K562 (cell line): ENCODE data around the gene TPD52L2. TPM values are rescaled to one million over a fixed set of nuclear protein-coding genes. Genes with fewer than 3 reads are reported as not detected.
A peak's percentile ranks its signal among the peaks of the same experiment; 100 is the strongest.

Experiments used
- ATAC-seq: fragments of 200-7000 bp; cut with Tn5 transposase; 3 replicates; pipeline ENCODE4 v1.9.1; 2020; ENCODE audit warnings: moderate library complexity
- BruUV-seq: library from RNA; stranded (reverse); fragments of 400-500 nt; replicated peaks from 2 replicates; lab custom pipeline; 2021; lab: Mats Ljungman, UMichigan
- CTCF ChIA-PET: fragments of 300-600 bp; formaldehyde crosslinking; extraction: SDS; loops from one replicate; lab custom pipeline; 2021; ENCODE audit warnings: low intra/inter-chr PET ratio; lab: Yijun Ruan, JAX
- POLR2A ChIA-PET: fragments of 300-600, 350-650 bp; sonication (Branson Sonifier 250); formaldehyde crosslinking; extraction: SDS; loops from one replicate; lab custom pipeline; 2021; ENCODE audit warnings: antibody characterized with exemption, inconsistent platforms; lab: Yijun Ruan, JAX
- DNase-seq, 4 experiments: peaks; one replicate each; pipeline versions ENCODE4 v3.0.0 to v3.0.0-alpha.2; 2011 to 2018; ENCODE audit warnings: low spot score in 3 of 4, mixed read lengths in 3 of 4; ENCODE audit errors: extremely low read depth in 1 of 4
- FAIRE-seq: peaks from 2 replicates; lab custom pipeline; 2011; peaks lifted over from hg19 to GRCh38; lab: Jason Lieb, UNC
- H2AFZ ChIP-seq: 2 replicates; pipeline ENCODE4 v1.6.0; 2011; ENCODE audit warnings: low read depth, low read length, control low read depth, inconsistent platforms
- H3K27ac ChIP-seq: fragments of 200-600 bp; 3 replicates; pipeline ENCODE4 v1.8.0; 2011; ENCODE audit warnings: low read depth, mild to moderate bottlenecking, control low read depth, inconsistent platforms, low read length, moderate library complexity, mixed read lengths; ENCODE audit errors: extremely low read depth
- H3K27me3 ChIP-seq, 2 experiments: fragments of 300-600 bp in 1 of 2; 2 replicates in 1 of 2; 3 replicates in 1 of 2; pipeline versions ENCODE4 v1.6.0 to v1.8.0; 2011; ENCODE audit warnings: inconsistent platforms in 2 of 2, low read length in 2 of 2, mild to moderate bottlenecking in 1 of 2, mixed read lengths in 1 of 2, moderate library complexity in 1 of 2; ENCODE audit not compliant: control insufficient read depth in 2 of 2, insufficient read depth in 2 of 2
- H3K36me3 ChIP-seq: fragments of 300-600 bp; 3 replicates; pipeline ENCODE4 v1.8.0; 2011; ENCODE audit warnings: mild to moderate bottlenecking, low read length, inconsistent platforms; ENCODE audit not compliant: control insufficient read depth, insufficient read depth
- H3K4me1 ChIP-seq, 2 experiments: fragments of 200-600 bp in 1 of 2; replicated peaks in 1 of 2; 2 replicates in 1 of 2; 3 replicates in 1 of 2; pipeline versions ENCODE4 v1.5.1 to v1.8.0; 2011; ENCODE audit warnings: inconsistent platforms in 2 of 2, low read length in 2 of 2, mild to moderate bottlenecking in 1 of 2, mixed read lengths in 1 of 2, moderate library complexity in 1 of 2; ENCODE audit not compliant: control insufficient read depth in 2 of 2, insufficient read depth in 2 of 2
- H3K4me2 ChIP-seq: 2 replicates; pipeline ENCODE4 v1.6.1; 2011; ENCODE audit warnings: low read length, control low read depth, inconsistent platforms, mixed read lengths; ENCODE audit not compliant: insufficient read depth
- H3K4me3 ChIP-seq: fragments of 200-600 bp; sonication (generic), shearing (Covaris generic); 2 replicates; pipeline ENCODE4 v1.5.1; 2016; ENCODE audit warnings: control low read depth, inconsistent platforms
- H3K79me2 ChIP-seq: fragments of 200-600 bp; 3 replicates; pipeline ENCODE4 v1.8.0; 2011; ENCODE audit warnings: low read length, inconsistent platforms; ENCODE audit not compliant: control insufficient read depth, insufficient read depth
- H3K9ac ChIP-seq, 2 experiments: 2 replicates each; pipeline versions ENCODE4 v1.6.0 to v1.6.1; 2011; ENCODE audit warnings: low read depth in 2 of 2, low read length in 2 of 2, control low read depth in 1 of 2, inconsistent platforms in 1 of 2, mild to moderate bottlenecking in 1 of 2, mixed read lengths in 1 of 2; ENCODE audit not compliant: insufficient read depth in 1 of 2
- H3K9me1 ChIP-seq: one replicate; pipeline ENCODE4 v1.6.0; 2011; ENCODE audit warnings: inconsistent platforms, mild to moderate bottlenecking, low read length, moderate library complexity; ENCODE audit not compliant: control insufficient read depth, insufficient read depth
- H3K9me3 ChIP-seq: replicated peaks from 2 replicates; pipeline ENCODE4 v1.5.1; 2011; ENCODE audit warnings: low read depth, low read length, inconsistent platforms; ENCODE audit not compliant: control insufficient read depth, insufficient read depth
- H4K20me1 ChIP-seq: replicated peaks from 2 replicates; pipeline ENCODE4 v1.6.1; 2011; ENCODE audit warnings: low read length, inconsistent platforms, mixed read lengths; ENCODE audit not compliant: control insufficient read depth, insufficient read depth
- BRF1 ChIP-seq: IDR thresholded peaks from 3 replicates; pipeline ENCODE4 v1.6.1; 2011; ENCODE audit warnings: borderline replicate concordance, mild to moderate bottlenecking; ENCODE audit not compliant: insufficient read length; ENCODE audit errors: extremely low read depth
- CC2D1A ChIP-seq: fragments of 450-650 bp; IDR thresholded peaks from 2 replicates; pipeline ENCODE4 v1.6.1; 2017; ENCODE audit warnings: mild to moderate bottlenecking
- CREB3L1 ChIP-seq: fragments of 450-650 bp; IDR thresholded peaks from 2 replicates; pipeline ENCODE4 v1.6.1; 2014; ENCODE audit warnings: low read depth, mild to moderate bottlenecking, moderate library complexity, borderline replicate concordance
- DPF2 ChIP-seq: fragments of 450-650 bp; IDR thresholded peaks from 2 replicates; pipeline ENCODE4 v1.6.1; 2016
- ESRRA ChIP-seq: fragments of 450-650 bp; IDR thresholded peaks from 2 replicates; pipeline ENCODE4 v1.6.1; 2014; ENCODE audit warnings: low read depth, mild to moderate bottlenecking, moderate library complexity, borderline replicate concordance
- ESRRB ChIP-seq: fragments of 250-450 bp; sonication (Bioruptor Pico); IDR thresholded peaks from 2 replicates; pipeline ENCODE4 v1.5.0; 2020; ENCODE audit warnings: mild to moderate bottlenecking, moderate library complexity, borderline replicate concordance
- ETS1 ChIP-seq: conservative IDR thresholded peaks from 2 replicates; pipeline ENCODE4 v1.6.1; 2011; ENCODE audit warnings: low read depth, mild to moderate bottlenecking, low read length; ENCODE audit not compliant: control insufficient read depth
- MTA3 ChIP-seq: fragments of 450-650 bp; formaldehyde crosslinking; IDR thresholded peaks from 2 replicates; pipeline ENCODE4 v1.6.1; 2017; ENCODE audit warnings: mild to moderate bottlenecking, borderline replicate concordance
- NRF1 ChIP-seq, 2 experiments: fragments of 450-650 bp; IDR thresholded peaks in 1 of 2; conservative IDR thresholded peaks in 1 of 2; 2 replicates each; pipeline ENCODE4 v1.6.1; 2014; ENCODE audit warnings: mild to moderate bottlenecking in 2 of 2
- PHF21A ChIP-seq: fragments of 450-650 bp; IDR thresholded peaks from 2 replicates; pipeline ENCODE4 v1.6.1; 2017; ENCODE audit warnings: low read depth, borderline replicate concordance
- TAF1 ChIP-seq: IDR thresholded peaks from 2 replicates; pipeline ENCODE4 v1.6.1; 2011; ENCODE audit warnings: mild to moderate bottlenecking, low read length, moderate library complexity; ENCODE audit not compliant: insufficient read depth, control insufficient read depth, severe bottlenecking; ENCODE audit errors: extremely low read depth
- ZEB2 ChIP-seq: fragments of 450-650 bp; IDR thresholded peaks from 2 replicates; pipeline ENCODE4 v1.6.1; 2016
- ZNF263 ChIP-seq: sonication (generic); formaldehyde crosslinking; IDR thresholded peaks from 2 replicates; pipeline ENCODE4 v1.8.0; 2022; ENCODE audit warnings: mild to moderate bottlenecking, missing genetic modification reagents, borderline replicate concordance
- ZNF384 ChIP-seq: IDR thresholded peaks from 2 replicates; pipeline ENCODE4 v1.6.1; 2012; ENCODE audit warnings: low read depth, low read length, improper control_type of control experiment
- ZNF41 ChIP-seq: fragments of 250-450 bp; sonication (Bioruptor Pico); conservative IDR thresholded peaks from 2 replicates; pipeline ENCODE4 v1.4.0; 2020; ENCODE audit warnings: mild to moderate bottlenecking
- ZNF518B ChIP-seq: fragments of 250-450 bp; sonication (Bioruptor Pico); IDR thresholded peaks from 2 replicates; pipeline ENCODE4 v1.5.0; 2021; ENCODE audit warnings: mild to moderate bottlenecking, moderate library complexity
- WGBS: fragments of 100-300 bp; shearing (Covaris generic); methylation state at CpG from one replicate; pipeline ENCODE4 v1.1.6; 2016; ENCODE audit warnings: low coverage, mixed read lengths; ENCODE audit not compliant: insufficient coverage; ENCODE audit errors: missing lambda C conversion rate; 5-methylcytosine and 5-hydroxymethylcytosine counted together
- in situ Hi-C: fragments of 300-500 bp; cut with MboI; formaldehyde crosslinking; loops from 4 replicates; pipeline ENCODE4 v1.15.0; 2018; ENCODE audit warnings: inconsistent platforms, mixed read lengths
- intact Hi-C: fragments of 100-400 bp; cut with micrococcal nuclease; formaldehyde crosslinking; loops from 2 replicates; pipeline ENCODE4 v1.14.2; 2022
- polyA plus RNA-seq, 8 experiments: library from polyadenylated mRNA; depleted of rRNA in 4 of 8; stranded (reverse) in 5 of 8; unstranded in 3 of 8; fragments of >200 nt; fragmentation: Nextera tagmentation in 2 of 8; fragmentation: Illumina TruSeq in 1 of 8; extraction: Ambion mirVana in 2 of 8; extraction: Trizol in 1 of 8; gene quantifications; 2 replicates each; pipeline versions ENCODE4 v1.2.1 to v1.2.3, GENCODE V29; 2011 to 2014; ENCODE audit warnings: inconsistent platforms in 1 of 8, missing spikeins in 1 of 8
- total RNA-seq, 7 experiments: library from RNA; depleted of rRNA in 6 of 7; stranded (reverse); fragments of >200 nt in 6 of 7; fragmentation: Illumina TruSeq in 2 of 7; extraction: Trizol in 2 of 7; gene quantifications; 2 replicates each; pipeline versions ENCODE4 v1.2.1 to v1.2.3, GENCODE V29; 2011 to 2021; ENCODE audit warnings: low replicate concordance in 1 of 7

TPD52L2 gene
- total and polyA plus RNA-seq, 9 of the 15 experiments (the other 6 are each of a cell fraction or from before 2014, with no cell fraction given): 1.9 to 117 (median 74.6) TPM

- Histone ChIP-seq H3K9ac (peak overlapping the region; percentile 61 to 84), H4K20me1 (no peaks in the 10 kb centered on the region), H3K9me1 (peaks cover 2% of the 10 kb centered on the region), H3K27me3 (no peaks in the 10 kb centered on the region), H2AFZ (peak overlapping the region; percentile 93), H3K27ac (peak overlapping the region; percentile 75; the same call in 2 of the 3 replicates), H3K79me2 (no peaks in the 10 kb centered on the region; the same call in 2 of the 3 replicates), H3K4me3 (peak overlapping the region; percentile 40), H3K36me3 (no peaks in the 10 kb centered on the region), H3K4me2 (peak overlapping the region; percentile 64), H3K4me1 (peaks cover 24 to 65% of the 10 kb centered on the region in 2 experiments), H3K9me3 (no peaks in the 10 kb centered on the region)
- intact Hi-C loops (no loop called here), in situ Hi-C loops (no loop called here)
- BruUV-seq: no TSS peak
- ATAC-seq (peak; percentile 87), DNase-seq (peak; percentile 76 to 90 (median 81)), FAIRE-seq (peak; percentile 88)
- POLR2A ChIA-PET: no interaction called here
- CTCF ChIA-PET: no interaction called here
- 2% methylated on average over 19 of the region's 24 CpGs for WGBS
- TF ChIP-seq MTA3 (peak; percentile 60; the same call in 1 of the 2 replicates), NRF1 (conservative IDR thresholded peaks at IDR 0.05 in 1 of 2, IDR thresholded peaks at IDR 0.05 in 1 of 2) (peak; percentile 31 to 34; a peak in 3 of 4 replicates), ZEB2 (no peak), ESRRA (peak; percentile 92), PHF21A (peak; percentile 74; the same call in 1 of the 2 replicates), ZNF263 (CRISPR knock-in tag) (peak; percentile 92), ZNF384 (peak; percentile 77), ESRRB (CRISPR knock-in tag) (no peak), ZNF41 (CRISPR knock-in tag) (no peak), ZNF518B (CRISPR knock-in tag) (no peak), ETS1 (0 out of 2 replicates have a peak, but pooled peaks have one; percentile 48), CC2D1A (0 out of 2 replicates have a peak, but pooled peaks have one; percentile 22), DPF2 (peak; percentile 50), CREB3L1 (no peak), TAF1 (peak; percentile 22), BRF1 (no peak)
Observed at GRCh38 chr20:63846128-63846771, 18.8 kb upstream of the TPD52L2 start.
